Parathyroid adenoma (tissue), 2 donors: Measurements from ENCODE around the gene ARHGEF33.

Source experiments
- H2AFZ ChIP-seq: fragments of 300-600 bp; sonication (generic); one replicate; pipeline ENCODE4 v1.7.0; 2017; ENCODE audit warnings: antibody characterized with exemption, mild to moderate bottlenecking
- H3K27ac ChIP-seq: fragments of 300-600 bp; sonication (generic); one replicate; pipeline ENCODE4 v1.7.0; 2017
- H3K27me3 ChIP-seq: fragments of 300-600 bp; sonication (generic); one replicate; pipeline ENCODE4 v1.7.0; 2017; ENCODE audit warnings: low read length; ENCODE audit not compliant: control insufficient read depth, insufficient read depth
- H3K36me3 ChIP-seq: fragments of 300-600 bp; sonication (generic); one replicate; pipeline ENCODE4 v1.7.0; 2017; ENCODE audit warnings: low read length; ENCODE audit not compliant: control insufficient read depth, insufficient read depth
- H3K4me1 ChIP-seq: fragments of 300-600 bp; sonication (generic); one replicate; pipeline ENCODE4 v1.7.0; 2017; ENCODE audit warnings: control low read depth
- H3K4me2 ChIP-seq: fragments of 300-600 bp; sonication (generic); one replicate; pipeline ENCODE4 v1.7.0; 2017; ENCODE audit warnings: low read length
- H3K4me3 ChIP-seq: fragments of 300-600 bp; sonication (generic); one replicate; pipeline ENCODE4 v1.7.0; 2017; ENCODE audit warnings: low read depth, low read length
- H3K79me2 ChIP-seq: fragments of 300-600 bp; sonication (generic); one replicate; pipeline ENCODE4 v1.7.0; 2017; ENCODE audit warnings: control low read depth
- H3K9ac ChIP-seq: fragments of 300-600 bp; sonication (generic); one replicate; pipeline ENCODE4 v1.7.0; 2017; ENCODE audit warnings: mild to moderate bottlenecking
- H3K9me3 ChIP-seq: fragments of 300-600 bp; sonication (generic); one replicate; pipeline ENCODE4 v1.7.0; 2017; ENCODE audit warnings: low read length; ENCODE audit not compliant: control insufficient read depth
- TF ChIP-seq, protein P1 (sequence below): fragments of 300-600 bp; sonication (generic); IDR thresholded peaks from one replicate; pipeline ENCODE4 v1.7.0; 2017; ENCODE audit warnings: antibody characterized with exemption, mild to moderate bottlenecking
- donor health status: primary hyperparathyroidism.

ARHGEF33 gene

GRCh38 chr2:38966006-38966405, 76.3 kb downstream of the ARHGEF33 start:
- H3K4me1 ChIP-seq: peaks cover 2% of the 10 kb centered on the region
- TF ChIP-seq, protein P1, sequence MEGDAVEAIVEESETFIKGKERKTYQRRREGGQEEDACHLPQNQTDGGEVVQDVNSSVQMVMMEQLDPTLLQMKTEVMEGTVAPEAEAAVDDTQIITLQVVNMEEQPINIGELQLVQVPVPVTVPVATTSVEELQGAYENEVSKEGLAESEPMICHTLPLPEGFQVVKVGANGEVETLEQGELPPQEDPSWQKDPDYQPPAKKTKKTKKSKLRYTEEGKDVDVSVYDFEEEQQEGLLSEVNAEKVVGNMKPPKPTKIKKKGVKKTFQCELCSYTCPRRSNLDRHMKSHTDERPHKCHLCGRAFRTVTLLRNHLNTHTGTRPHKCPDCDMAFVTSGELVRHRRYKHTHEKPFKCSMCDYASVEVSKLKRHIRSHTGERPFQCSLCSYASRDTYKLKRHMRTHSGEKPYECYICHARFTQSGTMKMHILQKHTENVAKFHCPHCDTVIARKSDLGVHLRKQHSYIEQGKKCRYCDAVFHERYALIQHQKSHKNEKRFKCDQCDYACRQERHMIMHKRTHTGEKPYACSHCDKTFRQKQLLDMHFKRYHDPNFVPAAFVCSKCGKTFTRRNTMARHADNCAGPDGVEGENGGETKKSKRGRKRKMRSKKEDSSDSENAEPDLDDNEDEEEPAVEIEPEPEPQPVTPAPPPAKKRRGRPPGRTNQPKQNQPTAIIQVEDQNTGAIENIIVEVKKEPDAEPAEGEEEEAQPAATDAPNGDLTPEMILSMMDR: no peak
- no peaks in the 10 kb centered on the region for H3K9me3 ChIP-seq
- H3K9ac ChIP-seq: no peak overlapping the region
- no peak overlapping the region for H3K4me2 ChIP-seq
- no peak overlapping the region for H3K4me3 ChIP-seq
- H2AFZ ChIP-seq: no peak overlapping the region
- H3K27me3 ChIP-seq: no peaks in the 10 kb centered on the region
- H3K36me3 ChIP-seq: no peaks in the 10 kb centered on the region
- H3K27ac ChIP-seq: no peak overlapping the region
- H3K79me2 ChIP-seq: no peaks in the 10 kb centered on the region

DNA sequence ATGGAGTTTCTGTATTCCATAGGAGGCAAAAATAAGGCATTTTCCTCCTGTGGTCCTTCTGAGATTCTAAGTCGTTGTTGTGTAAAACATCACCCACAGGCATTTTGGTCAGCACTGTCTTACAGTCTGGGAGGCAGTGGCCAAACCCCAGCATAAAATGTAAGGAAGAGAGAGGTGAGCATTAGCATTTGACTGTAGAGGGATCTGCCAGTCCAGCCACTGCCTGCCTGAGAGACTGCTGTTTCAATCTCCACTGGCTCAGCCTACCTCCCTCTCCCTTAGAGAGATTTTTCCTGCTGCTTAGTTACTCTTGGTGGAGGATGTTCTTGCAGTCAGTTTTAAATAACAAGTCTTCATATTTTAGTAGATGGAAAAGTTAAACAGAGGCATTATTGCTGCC, 77.0 kb downstream of the ARHGEF33 start:
- Histone ChIP-seq H3K9ac (no peak overlapping the region), H3K4me2 (no peak overlapping the region), H3K4me1 (peaks cover 2% of the 10 kb centered on the region)

DNA sequence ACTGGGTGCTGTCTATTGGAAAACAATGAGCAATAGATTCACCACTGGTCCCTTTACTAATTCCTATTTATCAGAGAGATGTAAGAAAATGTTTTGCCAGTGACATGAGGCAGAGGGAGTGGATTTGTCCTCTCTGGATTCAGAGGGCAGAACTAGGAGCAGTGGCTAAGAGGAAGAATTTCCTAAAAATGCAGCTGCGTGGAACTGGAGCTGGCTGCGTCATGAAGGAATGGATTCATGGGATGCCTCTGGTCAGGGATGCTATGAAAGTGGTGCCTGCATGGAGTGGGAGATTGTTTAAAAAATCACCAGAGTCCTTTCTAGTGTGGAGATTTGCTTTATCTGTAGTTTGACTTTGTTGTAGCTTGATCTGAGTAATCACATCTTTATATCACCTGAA, 78.3 kb downstream of the ARHGEF33 start:
- TF ChIP-seq, protein P1: no peak
- H3K9me3 ChIP-seq: no peaks in the 10 kb centered on the region
- H3K36me3 ChIP-seq: no peaks in the 10 kb centered on the region
- no peak overlapping the region for H3K4me3 ChIP-seq
- no peak overlapping the region for H3K27ac ChIP-seq
- no peak overlapping the region for H3K9ac ChIP-seq
- H2AFZ ChIP-seq: no peak overlapping the region
- H3K27me3 ChIP-seq: no peaks in the 10 kb centered on the region
- no peak overlapping the region for H3K4me2 ChIP-seq
- H3K4me1 ChIP-seq: peaks cover 2% of the 10 kb centered on the region
- no peaks in the 10 kb centered on the region for H3K79me2 ChIP-seq

More for the DNA sequence above, 77.0 kb downstream of the ARHGEF33 start:
- Histone ChIP-seq H3K27ac (no peak overlapping the region), H3K9me3 (no peaks in the 10 kb centered on the region), H3K27me3 (no peaks in the 10 kb centered on the region), H3K4me3 (no peak overlapping the region), H3K36me3 (no peaks in the 10 kb centered on the region), H2AFZ (no peak overlapping the region), H3K79me2 (no peaks in the 10 kb centered on the region)
- TF ChIP-seq, protein P1: no peak

DNA sequence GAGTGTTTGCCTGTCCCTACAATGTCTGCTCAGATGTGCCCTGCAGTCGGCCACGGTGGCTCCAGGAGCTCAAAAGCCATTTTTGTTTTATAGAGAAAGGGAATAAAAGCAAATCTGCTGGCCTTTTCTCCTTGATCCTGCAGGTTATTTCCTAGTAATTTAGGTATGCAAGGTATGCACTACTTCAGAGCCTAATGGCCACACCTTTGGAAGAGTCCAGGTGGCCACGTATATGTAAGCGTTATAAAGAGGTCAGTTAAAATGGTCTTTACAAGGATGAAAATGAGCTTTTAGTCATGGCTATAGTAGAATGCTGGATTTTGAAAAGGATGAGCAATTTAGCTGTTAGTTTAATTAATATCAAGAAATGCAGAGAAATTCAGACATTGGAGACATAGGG, 81.7 kb downstream of the ARHGEF33 start:
- H3K4me1 ChIP-seq: peaks cover 2% of the 10 kb centered on the region
- no peak overlapping the region for H3K4me2 ChIP-seq
- H3K79me2 ChIP-seq: no peaks in the 10 kb centered on the region
- TF ChIP-seq, protein P1: no peak
- H2AFZ ChIP-seq: no peak overlapping the region
- no peaks in the 10 kb centered on the region for H3K36me3 ChIP-seq
- H3K4me3 ChIP-seq: no peak overlapping the region
- no peaks in the 10 kb centered on the region for H3K9me3 ChIP-seq
- H3K9ac ChIP-seq: no peak overlapping the region
- H3K27ac ChIP-seq: no peak overlapping the region
- no peaks in the 10 kb centered on the region for H3K27me3 ChIP-seq

DNA sequence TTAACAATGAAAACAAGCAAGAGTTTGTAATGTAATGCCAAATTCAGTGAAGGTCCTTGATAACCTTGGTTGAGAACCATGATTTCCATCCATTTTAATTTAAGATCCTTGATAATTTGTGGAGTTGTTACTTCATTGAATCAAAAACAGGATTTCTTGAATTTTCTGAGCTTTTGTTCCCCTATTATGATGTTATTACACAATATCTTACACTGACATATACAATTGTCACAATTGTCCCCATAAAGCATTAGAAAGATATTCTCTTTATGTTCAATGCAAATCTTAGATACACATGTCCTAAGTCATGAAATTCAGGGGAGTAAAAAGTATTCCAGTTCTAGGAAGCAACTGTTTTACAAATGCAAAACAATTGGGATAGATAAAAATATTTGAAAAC, 83.6 kb downstream of the ARHGEF33 start:
- H3K27me3 ChIP-seq: no peaks in the 10 kb centered on the region
- no peak overlapping the region for H3K4me3 ChIP-seq
- no peaks in the 10 kb centered on the region for H3K9me3 ChIP-seq
- no peak overlapping the region for H3K27ac ChIP-seq
- no peak overlapping the region for H2AFZ ChIP-seq
- TF ChIP-seq, protein P1: no peak
- H3K9ac ChIP-seq: no peak overlapping the region
- H3K79me2 ChIP-seq: no peaks in the 10 kb centered on the region
- no peak overlapping the region for H3K4me2 ChIP-seq
- no peaks in the 10 kb centered on the region for H3K36me3 ChIP-seq
- H3K4me1 ChIP-seq: peaks cover 2% of the 10 kb centered on the region
